Dermis microvascular lymphatic vessel endothelial cell (primary cell): ENCODE measurements around the gene TRAPPC12. TPM values are rescaled to one million over a fixed set of nuclear protein-coding genes. Genes with fewer than 3 reads are reported as not detected.
A peak's percentile ranks its signal among the peaks of the same experiment; 100 is the strongest.
"Not testable (repeated sequence)": the region's sequence is repeated elsewhere in the genome, so short reads cannot be mapped to it uniquely, and the experiment has no call there.

ENCODE experiments used
- DNase-seq, 2 donors: peaks; one replicate each; pipeline versions ENCODE4 v3.0.0 to v3.0.0-alpha.2; 2010; ENCODE audit warnings: low read depth in 2 of 2
- total RNA-seq: library from RNA; depleted of rRNA; stranded (reverse); fragments of >200 nt; gene quantifications from 2 replicates; pipeline ENCODE4 v1.2.1, GENCODE V29; 2014

The TRAPPC12 gene
- total RNA-seq, 1 donor from 2014 or later: 27.0 TPM

DNA sequence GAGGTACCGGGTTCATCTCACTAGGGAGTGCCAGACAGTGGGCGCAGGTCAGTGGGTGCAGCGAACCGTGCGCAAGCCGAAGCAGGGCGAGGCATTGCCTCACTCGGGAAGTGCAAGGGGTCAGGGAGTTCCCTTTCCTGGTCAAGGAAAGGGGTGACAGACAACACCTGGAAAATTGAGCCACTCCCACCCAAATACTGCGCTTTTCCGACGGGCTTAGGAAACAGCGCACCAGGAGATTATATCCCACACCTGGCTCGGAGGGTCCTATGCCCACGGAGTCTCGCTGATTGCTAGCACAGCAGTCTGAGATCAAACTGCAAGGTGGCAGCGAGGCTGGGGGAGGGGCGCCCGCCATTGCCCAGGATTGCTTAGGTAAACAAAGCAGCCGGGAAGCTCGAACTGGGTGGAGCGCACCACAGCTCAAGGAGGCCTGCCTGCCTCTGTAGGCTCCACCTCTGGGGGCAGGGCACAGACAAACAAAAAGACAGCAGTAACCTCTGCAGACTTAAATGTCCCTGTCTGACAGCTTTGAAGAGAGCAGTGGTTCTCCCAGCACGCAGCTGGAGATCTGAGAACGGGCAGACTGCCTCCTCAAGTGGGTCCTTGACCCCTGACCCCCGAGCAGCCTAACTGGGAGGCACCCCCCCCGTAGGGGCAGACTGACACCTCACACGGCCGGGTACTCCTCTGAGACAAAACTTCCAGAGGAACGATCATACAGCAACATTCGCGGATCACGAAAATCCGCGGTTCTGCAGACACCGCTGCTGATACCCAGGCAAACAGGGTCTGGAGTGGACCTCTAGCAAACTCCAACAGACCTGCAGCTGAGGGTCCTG, 9.9 kb upstream of the TRAPPC12 start:
- DNase-seq: not testable (repeated sequence)

DNA sequence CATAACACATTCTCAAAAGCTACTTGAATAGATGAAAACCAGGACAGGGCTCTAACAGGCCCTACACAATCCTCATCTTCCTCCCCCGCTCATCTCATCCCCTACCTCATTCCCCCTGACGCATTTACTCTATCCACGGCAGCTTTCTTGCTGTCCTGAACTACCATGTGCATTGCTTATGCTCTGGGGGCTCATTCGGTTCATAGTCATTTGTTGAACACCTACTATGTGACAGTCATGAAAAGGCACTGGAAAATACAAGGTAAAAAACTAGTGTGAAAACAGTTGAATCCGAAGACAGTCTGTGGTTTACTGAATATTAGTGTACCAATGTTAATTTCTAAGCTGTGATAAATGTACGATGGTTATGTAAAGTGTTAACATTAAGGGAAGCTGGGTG, 2.7 kb upstream of the TRAPPC12 start:
- DNase-seq: no peak

DNA sequence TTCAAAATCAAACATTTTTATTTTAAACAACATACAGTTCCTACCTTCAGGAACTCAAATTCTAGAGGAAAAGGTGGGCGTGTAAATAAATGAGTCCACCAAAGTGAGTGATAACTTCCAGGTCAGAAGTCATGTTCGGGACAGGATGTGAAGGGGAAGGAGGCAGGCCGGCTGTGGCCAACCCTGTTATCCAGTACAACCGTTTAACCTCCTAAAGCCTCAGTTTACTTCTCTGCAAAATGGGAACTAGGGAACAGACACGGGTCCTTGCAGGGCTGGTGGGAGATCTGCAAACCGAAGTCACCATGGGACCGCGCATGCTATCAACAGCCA, 2.2 kb upstream of the TRAPPC12 start:
- DNase-seq: peak; percentile 51 to 63

DNA sequence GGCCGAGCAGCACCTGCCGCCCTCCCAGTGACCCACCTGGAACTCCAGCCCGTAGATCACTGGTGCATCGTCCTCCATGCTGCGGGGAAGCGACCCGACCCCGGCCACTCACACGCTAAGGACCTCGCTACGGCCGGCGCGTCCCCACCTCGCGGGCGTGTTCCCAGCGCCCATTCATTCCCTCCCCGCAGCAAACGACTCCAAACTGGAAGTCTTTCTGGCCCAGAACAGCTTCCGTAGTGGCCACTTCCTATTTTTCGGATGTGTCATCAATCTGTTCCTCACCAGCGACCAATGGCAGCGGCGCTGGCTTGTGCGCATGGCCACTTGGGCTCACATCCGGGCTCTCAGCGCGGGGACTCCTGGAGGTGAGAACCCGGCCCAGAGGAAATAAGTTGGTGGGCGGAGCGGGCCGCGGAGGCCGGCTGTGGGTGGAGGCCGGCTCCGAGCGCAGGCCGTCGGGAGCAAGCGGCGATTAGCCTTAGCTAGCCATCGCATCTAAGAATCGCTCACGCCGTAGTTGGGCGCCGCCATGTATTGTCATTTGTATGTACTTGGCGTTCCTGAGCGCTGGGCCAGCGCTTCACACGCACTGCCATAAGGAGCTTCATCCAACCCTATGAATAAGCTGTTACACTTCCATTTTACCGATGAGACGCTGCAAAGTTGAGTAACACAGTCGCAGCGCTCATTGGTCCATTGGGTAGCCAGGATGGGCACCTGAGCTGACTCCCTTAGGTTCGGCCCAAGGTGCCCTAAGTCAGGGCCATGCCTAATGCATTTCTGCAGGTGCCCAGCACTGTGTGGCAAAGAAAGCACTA, 1.7 kb upstream of the TRAPPC12 start, which contains the start of gene EIPR1:
TSS of gene EIPR1 (minus strand) at position 207 of the 821 bp plus-strand sequence. CDS start at position 78, 129 bp downstream.
- peak; percentile 97 to 99 for DNase-seq

DNA sequence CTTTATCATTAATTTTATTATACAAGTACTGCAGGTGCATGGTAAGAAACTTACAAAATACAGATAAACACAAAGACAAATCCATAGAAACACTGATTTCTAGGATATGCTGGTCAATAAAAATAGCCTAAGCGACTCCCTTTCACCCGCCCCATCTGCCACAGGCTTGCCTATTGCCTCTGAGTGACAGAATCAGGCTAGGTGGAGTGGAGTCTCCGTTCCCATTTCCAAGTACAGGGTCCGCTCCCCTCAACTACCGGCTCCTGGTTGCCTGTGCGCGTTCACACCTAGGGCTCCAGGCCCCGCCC, 201 bp upstream of the TRAPPC12 start:
- DNase-seq: no peak

DNA sequence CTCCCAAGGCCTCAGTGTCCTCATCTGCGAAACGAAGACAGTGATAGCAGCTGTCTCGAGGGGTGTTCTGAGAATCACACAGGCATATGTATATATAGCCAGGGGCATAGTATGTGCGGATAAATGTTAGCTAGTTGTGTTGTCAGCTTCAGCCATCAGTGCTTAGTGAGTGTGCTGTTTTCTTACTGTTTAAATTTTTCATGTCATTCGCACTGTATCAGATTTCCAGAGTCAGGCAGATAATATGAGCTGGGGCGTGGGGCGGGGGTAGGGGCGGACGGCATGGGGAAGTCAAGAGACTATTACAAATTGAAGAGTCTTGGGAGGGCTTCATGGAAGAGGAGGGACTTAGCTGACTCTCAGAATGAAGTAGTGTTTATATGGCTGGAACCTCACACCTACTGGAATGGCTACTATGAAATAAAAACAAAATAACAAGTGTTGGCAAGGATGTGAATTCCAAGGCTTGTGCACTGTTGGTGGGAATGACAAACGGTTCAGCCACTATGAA, 7.0 kb downstream of the TRAPPC12 start:
- DNase-seq: peak in 1 of 2 donors; percentile 44

DNA sequence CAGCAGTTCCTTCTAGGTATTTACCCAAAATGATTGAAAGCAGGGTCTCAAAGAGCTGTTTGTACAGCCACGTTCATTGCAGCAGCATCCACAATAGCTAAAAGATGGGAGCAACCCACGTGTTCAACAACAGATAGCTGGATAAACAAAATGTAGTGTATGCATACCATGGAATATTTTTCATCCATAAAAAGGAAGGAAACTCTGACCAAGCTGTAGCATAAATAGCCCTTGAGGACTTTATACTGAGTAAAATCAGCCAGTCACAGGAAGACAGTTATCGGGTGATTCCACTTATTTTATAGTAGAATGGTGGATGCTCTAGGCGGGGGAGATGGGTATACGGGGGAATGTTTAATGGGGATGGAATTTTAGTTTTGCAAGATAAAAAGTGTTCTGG, 7.5 kb downstream of the TRAPPC12 start:
- peak in 1 of 2 donors; percentile 84 for DNase-seq

DNA sequence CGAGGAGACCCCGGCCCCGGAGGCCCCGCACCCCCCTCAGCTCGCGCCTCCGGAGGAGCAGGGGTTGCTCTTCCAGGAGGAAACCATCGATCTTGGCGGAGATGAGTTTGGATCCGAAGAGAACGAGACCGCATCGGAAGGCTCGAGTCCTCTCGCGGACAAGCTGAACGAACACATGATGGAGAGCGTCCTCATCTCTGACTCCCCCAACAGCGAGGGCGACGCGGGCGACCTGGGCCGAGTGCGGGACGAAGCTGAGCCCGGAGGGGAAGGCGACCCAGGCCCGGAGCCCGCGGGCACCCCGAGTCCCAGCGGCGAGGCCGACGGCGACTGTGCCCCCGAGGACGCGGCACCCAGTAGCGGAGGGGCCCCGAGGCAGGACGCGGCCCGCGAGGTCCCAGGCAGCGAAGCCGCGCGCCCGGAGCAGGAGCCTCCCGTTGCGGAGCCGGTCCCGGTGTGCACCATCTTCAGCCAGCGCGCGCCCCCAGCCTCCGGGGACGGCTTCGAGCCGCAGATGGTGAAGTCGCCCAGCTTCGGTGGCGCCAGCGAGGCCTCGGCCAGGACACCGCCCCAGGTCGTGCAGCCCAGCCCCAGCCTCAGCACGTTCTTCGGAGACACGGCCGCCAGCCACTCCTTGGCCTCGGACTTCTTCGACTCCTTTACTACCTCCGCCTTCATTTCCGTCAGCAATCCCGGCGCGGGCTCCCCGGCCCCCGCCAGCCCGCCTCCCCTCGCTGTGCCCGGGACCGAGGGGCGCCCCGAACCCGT, 8.3 kb downstream of the TRAPPC12 start:
- DNase-seq: no peak

DNA sequence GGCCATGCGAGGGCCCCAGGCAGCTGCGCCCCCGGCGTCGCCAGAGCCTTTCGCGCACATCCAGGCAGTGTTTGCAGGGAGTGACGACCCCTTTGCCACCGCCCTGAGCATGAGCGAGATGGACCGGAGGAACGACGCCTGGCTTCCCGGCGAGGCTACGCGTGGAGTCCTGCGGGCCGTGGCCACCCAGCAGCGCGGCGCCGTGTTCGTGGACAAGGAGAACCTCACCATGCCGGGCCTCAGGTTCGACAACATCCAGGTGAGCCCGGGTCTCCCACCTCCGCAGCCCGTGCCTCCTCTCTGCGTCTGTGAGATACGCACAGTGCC, 8.9 kb downstream of the TRAPPC12 start:
- DNase-seq: no peak

DNA sequence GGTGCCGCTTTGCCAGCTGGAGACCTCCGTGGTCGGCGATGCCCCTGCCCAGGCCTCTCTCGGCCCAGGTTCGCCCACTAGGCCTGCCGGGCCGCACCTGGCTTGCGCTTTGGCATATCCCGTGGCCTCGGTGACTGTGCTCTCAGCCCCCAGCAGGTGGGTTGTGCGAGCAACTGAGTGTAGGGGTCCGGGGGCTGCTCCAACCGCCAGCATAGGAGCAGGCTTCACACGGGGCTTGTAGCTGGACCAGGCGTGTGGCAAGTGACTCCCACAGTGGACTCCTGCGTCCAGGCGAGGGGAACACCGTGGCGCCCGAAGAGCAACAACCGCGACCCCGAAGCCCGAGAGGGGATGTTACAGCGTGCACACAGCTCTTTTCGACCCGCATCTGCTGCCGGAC, 9.7 kb downstream of the TRAPPC12 start:
- no peak for DNase-seq

DNA sequence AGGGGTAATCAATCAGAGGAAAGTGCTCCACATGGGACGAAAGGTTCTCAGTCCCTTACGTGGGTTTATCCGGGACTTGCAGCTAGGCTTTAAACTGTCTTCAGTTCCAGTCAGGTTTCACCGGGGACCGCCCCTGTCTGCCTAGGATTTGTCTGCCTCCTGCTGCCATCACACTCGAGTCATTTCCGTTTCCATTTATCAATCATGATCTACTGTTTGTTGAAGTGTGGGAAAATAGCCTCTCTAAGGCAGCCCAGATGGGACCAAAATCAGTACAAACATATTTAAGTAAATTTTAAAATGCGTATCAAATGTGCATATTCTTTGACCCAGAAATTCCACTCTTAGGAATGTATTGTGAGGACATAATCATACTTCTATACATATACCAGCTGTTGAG, 10.5 kb downstream of the TRAPPC12 start:
- DNase-seq: peak in 1 of 2 donors; percentile 8

DNA sequence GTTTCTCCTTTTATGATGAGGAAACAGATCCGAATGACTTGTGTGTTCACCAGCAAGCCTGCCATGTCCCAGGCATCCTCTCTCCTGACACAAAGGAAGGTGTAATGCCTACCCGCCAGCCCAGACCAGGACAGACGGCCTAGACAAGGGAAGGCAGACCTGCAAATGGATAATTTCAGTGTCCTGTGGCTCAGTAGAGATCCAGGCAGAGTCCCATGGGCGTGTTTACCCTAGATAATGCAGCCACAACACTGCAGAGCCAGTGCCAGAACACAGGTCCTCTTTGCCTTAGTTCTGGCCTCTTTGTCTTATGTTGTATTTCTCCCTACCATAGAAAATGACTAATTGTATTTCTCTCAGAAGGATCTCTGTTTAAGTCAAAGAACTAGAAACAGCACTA, 12.7 kb downstream of the TRAPPC12 start:
- no peak for DNase-seq

DNA sequence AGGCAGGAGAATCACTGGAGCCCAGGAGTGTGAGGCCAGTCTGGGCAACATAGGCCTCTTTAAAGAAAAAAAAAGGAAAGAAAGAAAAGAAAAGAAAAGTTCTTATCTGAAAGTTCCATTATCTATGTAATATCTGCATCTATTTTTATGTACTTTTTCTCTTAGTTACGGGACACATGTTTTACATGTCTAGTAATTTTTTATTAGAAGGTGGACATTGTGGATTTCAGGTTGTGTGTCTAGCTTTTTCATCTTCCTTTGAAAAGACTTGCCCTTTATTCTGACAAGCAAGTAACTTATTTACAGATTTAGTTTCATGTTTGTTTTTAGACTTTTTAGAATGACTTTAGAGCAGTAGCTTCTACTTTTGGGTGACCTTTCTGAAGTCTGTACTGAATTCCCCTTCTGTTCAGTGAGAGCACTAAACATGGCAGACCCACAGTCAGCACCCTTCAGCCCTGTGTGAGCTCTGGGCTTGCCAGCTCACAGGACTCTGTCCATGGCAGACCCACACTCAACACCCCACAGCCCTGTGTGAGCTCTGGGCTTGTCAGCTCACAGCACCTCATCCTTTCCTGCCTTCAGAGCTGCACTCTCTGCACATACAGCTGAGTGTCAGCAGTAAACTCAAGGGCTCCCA, 17.5 kb downstream of the TRAPPC12 start:
- DNase-seq: no peak

DNA sequence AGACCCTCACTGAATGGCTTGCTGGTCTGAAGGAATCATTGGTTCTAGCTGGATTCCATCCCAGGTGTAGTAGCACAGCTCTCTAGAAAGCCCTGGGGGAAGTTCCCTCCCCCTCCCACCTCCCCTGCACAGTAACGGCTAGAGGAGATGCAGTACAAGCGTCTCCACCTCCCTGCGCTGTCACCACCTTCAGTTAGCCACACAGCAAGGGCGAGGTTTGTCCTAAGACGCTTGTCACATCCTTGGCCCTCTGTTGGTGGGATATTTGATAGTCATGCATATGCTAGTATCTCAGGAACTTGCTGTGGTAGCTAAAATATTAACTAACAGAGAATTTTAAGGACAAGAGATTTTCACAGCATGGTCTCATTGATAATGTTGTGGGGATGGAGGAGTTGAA, 19.4 kb downstream of the TRAPPC12 start:
- DNase-seq: no peak

DNA sequence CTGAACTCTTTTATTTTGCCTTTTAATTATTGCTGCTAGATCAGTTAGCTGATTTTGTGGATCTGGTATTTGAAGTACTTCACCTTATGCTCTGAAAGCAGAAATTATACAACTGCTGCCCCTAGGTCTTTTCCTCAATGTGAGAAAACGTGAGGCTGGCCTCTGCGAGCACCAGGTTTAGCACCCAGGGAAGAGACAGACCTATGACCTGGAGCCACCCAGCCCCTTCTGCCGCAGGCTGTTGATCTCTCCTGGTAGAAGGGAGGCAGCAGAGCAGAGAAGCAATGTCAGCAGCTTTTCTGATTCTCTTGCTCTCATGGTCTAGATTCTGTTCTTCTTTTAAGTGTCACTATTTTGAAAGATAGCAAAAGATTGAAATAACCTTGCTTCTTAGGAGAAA, 19.9 kb downstream of the TRAPPC12 start:
- no peak for DNase-seq

DNA sequence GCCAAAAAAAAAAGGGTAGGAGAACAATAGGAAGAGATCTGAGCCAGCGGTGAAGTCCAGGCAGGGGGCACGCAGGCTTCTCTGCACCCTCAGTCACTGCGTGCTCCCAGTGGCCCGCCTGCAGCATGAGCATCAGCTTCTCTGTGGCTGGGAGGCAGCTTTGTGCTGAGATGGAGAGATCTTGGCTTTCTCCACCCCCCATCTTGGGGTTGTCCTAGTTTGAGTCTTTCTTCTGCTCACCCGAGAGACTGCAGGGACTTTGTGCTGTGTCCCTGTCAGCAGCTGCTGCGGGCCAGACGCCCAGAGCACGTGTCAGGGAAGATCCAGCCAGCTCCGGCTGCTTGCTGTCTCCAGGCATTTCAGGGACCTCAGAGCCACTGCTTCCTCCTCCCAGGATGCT, 20.3 kb downstream of the TRAPPC12 start:
- DNase-seq: no peak

DNA sequence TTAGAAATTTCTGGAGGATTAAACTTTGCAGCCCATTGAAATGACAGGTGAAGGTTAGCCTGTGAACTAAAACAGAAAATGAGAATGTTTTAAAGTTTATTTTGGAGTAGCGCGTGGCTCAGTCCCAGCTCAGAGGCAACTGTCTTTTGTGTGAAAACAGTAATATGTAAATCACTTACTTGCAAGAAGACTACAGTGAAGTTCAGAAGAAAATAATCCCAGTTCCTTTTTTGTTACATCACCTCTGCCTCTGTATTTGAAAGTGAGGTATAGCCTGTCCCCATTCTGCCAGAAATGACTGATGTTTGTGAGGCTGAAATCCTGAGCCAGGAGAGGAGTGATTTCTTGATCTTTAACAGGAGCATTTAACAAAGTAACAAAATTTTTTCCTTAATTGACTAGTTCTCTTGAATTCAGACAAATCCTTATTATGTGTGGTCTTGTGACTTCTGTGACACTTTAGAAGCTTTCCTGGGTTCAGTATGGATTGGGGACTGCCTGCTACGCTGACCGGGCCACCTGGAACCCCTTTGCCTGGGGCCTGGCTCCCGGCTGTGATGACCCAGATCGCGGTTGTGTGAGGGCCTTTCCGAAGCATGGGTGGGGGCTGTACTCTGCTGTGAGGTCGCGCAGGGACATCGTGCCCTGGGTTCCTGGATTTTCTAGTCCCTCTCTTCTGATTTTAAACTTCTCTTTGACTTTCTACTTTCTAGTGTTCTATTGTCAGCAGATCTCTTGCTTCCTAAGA, 24.3 kb downstream of the TRAPPC12 start:
- no peak for DNase-seq

DNA sequence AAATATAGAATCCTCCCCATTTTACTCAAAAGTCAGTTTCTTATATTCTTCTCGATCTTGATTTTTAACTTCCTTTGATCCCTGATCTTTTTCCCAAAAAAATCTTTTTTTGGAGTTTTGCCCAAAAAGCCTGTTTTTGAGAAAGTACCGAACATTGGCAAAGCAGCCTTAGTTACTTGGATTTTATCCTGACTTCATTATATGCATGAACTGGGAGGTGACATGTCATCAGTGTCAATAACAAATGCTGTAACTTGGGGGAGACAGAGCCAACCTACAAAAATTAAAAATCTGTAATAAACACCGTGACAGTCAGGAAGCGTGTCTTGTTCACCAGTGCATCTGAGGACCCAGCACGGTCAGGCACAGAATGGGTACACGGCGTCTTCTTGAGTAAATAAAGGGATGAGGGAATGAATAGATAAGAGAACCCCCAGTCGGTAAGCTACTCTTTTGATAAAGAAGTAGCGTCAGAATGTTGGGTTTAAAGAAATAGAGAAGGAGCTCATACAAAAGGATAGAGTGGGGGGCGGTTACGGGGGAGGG, 24.9 kb downstream of the TRAPPC12 start:
- DNase-seq: no peak

DNA sequence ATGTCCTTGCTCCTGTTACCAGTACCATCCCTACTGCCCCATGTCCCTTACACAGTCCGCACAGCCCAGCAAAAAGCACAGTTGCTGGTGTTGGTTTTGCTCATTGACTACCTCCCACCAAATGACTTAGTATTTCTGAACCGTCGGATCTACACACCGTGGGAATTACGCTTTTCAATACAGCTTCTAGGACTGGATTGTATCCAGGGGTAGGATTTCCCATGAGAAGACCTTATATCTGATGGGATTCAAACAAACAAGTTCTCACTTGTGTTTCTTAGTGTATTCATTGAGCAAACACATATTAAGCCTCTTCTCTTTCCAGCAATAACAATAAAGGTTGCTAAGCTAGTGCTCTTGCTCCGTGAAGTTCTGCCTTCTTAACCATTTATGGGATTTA, 25.8 kb downstream of the TRAPPC12 start:
- DNase-seq: no peak

DNA sequence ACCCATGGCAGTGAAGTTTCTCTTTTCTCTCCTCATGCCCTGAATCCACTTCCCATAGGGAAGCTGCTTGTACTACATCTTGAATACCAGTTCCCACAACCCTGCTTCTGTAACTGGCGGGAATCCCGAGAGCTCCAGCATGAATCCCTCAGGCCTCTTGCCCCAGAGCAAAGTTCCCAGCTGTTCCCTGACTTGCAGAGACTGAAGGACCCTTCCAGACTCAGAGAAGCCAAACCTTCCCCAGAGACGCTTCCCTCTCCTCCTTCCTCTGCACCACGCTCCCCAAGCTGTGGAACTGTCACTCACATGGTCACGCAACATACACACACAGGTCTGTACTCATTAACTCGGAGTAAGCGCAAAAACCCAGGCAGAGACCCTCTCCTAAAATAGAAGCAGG, 26.4 kb downstream of the TRAPPC12 start:
- DNase-seq: no peak

DNA sequence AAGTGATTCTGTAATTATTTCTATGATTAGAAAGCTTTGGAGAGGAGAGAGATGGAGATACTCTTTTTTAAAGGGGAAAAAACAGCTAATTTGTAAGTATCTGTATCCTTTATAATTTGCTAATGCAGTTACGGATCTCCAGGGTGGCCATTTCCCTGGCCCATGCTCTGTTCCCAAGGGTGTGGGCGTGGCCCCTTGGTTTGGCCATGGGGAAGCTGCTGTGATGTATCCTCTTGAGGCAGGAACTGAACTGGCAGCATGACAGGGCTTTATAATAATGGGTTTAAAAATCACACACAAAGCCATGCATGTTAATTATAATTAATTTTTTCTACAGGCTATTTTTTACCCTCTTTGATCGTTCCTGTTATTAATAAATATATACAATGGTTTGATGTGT, 27.0 kb downstream of the TRAPPC12 start:
- no peak for DNase-seq
